NCI-H748 treated with DMSO at 0.1 percent for 48 hours (cell line): ENCODE measurements around the gene CCDC57.

Source experiments
- DNase-seq: peaks from one replicate; lab custom pipeline; 2025; lab: John Stamatoyannopoulos, UW

Gene CCDC57

DNA sequence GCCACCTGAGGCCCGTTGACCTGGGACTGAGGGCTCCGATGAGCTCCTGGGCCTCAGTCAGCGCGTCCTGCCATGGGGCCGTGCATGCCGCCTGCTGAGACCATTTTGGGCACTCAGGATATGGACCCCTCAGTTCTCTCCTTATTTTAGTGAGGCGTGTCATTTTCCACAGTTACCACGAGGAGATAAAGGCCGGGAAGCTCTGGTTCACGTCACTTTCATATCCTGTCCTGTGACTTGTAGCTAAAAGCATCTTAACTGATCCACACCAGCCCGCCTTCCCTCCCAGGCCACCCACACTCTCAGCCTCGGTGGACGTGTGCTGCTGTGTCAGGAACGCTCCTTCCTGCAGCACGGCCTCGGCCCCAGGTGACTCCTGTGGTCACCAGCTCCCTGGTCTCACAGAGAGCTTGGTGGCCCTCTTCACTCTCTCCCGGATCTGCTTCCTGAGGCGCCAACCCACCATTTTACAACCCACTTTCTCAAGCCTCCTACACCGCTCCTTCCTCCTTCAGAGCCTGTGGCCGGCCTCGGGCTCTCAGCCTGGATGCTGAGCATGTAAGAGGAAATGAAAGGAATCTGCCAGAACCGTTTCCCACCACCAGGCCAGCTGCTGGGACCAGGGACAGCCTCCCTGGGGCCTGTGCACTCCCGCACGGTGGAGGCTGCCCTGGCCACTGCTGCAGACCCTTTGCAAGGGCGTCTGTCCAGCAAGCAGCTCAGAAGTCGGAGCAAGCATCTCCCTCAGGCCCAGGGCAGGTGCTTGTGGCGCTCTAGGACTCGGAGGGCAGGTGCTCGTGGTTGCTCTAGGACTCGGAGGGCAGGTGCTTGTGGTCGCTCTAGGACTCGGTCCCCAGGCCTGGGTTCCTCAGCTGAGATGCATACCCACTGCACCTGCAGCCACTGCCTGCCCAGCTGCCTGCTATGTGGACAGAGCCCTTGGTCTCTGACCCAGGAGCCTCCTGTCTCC is 90.7 kb downstream of the CCDC57 start:
- no peak for DNase-seq

GRCh38 chr17:82121246-82121645 is 91.4 kb downstream of the CCDC57 start:
- DNase-seq: no peak

DNA sequence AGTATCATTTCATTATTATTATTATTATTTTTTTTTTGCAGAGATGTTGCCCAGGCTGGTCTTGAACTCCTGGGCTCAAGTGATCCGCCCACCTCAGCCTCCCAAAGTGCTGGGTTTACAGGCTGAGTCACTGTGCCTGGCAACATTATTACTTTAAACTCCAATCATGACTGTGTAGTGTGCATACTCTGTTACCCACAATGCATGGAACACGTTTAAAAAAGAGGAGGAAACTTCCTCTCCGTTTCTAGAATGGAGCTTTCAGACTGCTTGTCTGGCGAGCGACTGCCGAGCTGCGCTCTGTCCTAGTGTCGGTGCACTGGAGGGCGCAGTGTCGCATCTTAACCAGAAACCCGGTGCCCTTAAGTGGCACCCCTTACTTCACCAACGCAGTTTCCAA is 92.5 kb downstream of the CCDC57 start:
- DNase-seq: no peak

DNA sequence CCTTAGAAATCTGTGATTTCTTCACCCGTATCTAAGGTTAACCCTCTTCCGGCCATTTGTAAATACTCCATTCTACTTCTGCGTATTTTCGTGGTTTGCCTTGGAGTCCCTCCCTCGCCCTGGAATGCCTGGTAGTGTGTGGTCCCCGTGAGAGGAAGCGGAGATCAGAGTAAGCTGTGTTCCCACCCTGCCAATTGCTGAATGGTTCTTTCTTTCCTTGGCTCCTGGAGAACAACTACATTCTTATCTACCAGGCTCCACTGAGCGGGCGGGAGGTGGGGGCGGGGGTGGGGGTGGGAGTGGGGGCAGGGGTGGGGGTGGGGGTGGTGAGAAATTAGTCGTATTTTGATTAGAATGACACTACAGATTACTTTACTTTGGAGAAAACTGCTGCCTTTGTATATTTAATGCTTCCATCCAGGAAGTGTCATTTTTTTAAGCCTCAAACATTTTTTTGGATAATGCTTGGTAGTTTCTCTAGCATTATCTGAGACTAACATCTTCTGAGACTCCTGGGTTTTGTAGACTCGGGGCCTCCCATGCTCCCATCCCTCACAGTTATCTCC is 93.7 kb downstream of the CCDC57 start:
- no peak for DNase-seq

DNA sequence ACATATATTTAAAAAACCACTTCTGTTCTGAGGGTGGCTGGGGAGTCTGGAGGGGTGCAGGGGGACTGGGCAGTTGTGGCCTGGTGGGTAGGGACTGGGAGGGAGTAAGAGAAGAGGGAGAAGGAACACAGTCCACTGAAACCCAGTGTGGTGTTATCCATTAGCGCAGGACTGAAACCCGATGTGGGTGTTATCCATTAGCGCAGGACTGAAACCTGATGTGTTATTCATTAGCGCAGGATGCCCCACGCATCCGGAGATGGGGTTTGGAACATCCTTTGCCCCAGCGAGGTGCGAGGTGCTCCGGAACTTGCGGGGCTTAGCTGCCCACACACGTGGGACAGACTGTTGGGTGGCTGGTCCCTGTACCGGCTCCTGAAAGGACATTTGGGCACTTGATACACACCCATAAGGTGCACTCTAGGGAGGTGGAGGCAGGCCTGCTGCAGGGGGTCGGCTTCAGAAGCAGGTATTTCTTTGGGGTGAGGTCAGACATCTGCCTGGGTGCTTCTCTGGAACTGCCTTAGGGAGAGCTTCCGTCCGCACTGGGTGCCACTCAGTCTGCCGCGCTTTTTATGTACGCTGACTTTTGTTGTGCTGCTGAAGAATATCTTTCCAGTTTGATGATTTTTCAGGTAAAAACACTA is 94.4 kb downstream of the CCDC57 start:
- DNase-seq: no peak

- DNase-seq: no peak
Observed at GRCh38 chr17:82117139-82118090, 95.2 kb downstream of the CCDC57 start.

DNA sequence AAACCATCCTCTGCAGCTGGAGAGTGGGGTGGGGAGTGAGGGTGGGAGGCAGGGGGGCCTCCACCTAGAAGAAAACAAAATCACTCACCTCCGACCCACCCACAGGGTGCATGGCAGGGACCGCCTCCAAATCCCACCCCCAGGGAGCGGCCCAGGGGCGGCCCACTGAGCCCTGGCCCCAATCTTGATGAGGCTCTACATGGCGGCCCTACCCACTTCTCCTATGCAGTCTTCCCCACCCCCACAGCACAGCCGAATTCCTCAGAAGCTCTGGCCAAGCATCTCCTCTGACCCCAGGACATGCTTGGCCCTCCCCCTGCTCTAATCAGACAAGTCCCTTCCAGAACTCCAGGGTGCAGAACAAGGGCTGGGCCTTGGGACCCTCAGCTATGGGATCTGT is 96.4 kb downstream of the CCDC57 start:
- no peak for DNase-seq

DNA sequence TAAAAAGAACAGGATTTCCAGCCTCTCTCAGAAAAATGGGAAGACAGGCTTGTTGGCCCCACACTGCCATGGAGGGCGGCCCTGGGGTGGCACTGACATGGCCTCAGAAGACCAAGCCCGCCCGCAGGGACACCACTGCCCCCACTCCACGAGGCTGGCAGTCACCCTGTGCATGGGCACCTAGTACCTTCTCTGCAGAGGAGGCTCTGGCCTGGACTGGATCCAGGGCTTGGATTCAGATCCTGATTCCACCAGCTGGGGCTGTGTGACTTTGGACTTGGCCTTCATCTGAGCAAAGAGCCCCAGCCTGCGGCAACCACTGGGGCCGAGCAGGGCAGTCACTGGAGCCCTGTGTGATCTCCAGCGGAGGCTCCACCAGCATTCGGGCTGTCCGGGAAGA is 97.8 kb downstream of the CCDC57 start:
- DNase-seq: no peak

DNA sequence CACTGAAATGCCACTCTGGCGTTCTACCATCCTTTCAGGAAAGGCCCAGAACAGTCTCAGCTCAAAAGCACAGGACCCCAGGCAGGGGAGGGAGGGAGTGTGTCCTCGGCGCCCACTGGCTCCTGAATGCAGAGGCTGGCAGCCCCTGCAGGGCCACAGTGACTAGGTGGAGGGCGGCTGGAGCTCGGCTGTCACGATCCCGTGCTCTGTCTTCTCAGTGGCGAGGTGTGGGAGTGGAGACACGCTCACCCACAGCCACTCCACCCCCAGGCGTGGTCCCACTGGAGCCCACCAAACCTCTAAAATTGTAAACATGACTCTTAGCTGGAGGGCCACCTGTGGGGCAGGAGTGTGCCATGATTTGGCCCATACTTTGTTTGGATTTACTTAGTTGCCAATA is 98.2 kb downstream of the CCDC57 start:
- DNase-seq: no peak

DNA sequence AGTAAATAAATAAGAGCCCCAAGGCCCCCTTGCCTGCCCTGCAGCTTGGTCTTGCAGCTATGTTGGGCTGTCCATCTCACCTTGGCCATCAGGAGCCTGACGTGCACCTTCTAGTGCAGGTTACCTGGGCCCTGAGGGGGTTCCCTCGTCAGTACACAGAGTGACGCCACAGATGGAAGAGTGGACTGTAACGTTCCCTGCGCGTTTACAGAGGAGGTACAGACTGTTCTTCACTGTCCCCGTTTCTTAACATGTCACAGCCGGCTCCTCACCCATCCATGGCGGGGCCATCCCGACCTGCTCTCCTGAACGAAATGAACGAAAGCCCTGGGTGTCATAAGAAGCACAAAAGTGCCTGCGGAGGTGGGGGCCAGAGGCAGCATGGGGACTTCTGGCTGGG is 98.7 kb downstream of the CCDC57 start:
- DNase-seq: no peak

DNA sequence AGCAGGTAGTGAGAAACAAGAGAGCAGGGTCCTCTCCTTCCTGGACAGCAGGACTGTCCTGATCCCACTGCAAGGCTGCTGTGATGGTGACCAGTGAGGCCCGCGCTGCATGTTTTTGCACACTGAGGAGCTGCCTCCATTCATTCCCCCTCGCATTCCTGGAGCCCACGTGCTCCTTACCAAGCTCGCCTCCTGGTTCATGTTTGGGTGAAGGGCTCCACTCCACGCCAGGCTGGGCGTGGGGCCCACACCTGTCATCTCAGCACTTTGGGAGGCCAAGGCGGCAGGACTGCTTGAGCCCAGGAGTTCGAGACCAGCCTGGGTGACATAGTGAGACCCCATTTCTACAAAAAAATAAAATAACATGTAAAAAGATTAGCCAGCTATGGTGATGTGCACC is 99.2 kb downstream of the CCDC57 start:
- no peak for DNase-seq

DNA sequence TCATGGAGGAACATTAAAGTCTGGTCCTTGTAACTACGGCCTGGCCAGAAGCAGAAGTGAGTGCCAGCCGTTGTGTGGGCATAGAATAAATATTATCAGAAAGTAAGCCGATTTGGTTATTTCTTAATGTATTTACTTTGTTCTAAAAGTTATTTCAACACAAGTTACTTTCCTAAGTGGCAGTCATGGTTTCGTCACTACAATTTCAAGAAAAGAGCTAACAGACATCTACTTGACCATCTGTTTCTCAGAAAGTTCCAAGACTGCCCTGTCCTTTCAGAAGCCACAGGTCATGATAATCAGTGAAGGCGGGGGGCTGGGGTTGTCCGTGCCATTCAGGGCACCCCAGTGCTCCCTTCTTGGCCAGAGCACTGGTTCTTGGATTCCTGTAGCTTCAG is 99.7 kb downstream of the CCDC57 start:
- DNase-seq: no peak

- DNase-seq: no peak
Observed at GRCh38 chr17:82112181-82112913, 100.3 kb downstream of the CCDC57 start.

DNA sequence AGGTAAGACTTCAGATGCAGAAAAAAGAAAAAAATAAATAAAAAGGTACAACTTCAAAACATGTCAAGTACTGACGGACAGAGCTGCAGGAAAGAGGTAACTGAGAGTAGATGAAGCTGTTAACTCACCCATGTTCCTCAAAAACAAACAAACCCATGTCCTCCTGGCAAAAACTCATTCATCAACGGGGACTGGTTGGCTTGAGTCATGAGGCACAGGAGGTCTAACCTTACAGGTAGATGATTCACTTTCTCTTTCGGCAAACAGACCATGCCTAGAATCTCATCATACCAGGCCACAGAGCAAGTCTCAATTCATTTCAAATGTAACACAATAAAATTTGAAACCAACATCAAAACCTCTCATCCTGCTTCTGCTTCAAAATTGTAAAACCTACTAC is 102.3 kb downstream of the CCDC57 start:
- DNase-seq: no peak

DNA sequence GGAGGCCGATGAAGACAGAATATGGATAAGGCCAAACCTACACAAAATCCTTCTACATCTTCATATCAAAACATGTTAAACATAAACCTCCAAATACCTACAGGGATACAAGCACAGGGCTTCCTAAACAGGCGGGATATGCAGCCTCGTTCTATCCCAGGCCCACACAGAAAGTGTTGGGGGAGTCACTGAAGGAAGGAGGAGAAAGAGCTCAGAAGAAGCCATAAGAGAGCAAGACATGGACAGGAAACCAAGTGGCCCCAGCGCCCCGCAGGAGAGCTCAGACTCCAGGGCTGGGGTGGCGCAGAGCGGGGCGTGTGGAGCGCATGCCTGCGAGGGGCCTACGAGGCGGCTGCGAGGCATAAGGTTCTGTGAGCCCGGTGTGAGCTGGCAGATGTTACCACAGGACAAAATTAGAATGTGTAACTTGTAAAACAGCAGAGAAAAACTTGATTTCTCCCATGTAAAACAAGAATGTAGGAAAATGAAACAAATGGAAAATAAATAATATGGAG is 103.6 kb downstream of the CCDC57 start:
- no peak for DNase-seq

DNA sequence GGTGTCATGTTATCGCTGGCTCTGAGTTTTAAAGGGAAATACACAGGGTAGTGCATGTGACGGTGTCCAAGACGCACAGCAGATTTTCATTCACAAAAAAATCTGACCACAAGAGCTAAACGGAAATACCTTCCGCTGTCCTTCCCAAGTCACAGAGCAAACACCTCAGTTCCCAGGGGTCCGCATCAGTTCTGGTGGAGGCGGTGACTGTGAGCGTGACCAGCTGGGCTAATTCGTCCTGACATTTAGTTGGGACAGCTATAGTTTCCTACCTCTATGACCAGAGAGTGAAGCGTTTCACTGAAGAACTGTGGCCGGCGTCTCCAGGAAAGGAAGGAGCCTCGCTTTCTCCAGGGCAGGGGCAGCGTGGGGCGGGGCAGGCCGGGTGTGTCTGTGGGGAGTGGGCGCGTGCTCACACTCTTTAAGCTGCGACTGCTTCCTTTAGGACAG is 104.1 kb downstream of the CCDC57 start:
- no peak for DNase-seq

DNA sequence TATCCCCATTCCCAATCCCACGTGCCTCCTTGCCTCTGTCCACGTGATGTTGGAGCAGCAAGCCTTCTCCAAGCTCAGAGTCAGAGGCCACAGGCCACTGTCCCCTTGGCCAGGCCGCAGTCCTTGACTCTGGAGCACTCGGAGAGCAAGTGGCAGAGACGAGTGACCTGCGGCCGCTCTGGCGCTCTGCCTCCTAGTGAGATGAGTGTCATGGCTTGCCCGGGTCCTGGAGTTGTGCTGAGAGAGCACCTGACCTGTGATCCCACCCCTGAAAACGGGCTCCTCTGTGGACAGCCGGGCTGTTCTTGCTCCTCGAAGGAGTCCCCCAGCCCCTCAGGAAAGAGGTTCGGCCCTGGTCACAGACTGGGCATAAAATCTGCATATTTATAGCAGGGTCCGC is 104.6 kb downstream of the CCDC57 start:
- DNase-seq: no peak

GRCh38 chr17:82107341-82107860 is 105.2 kb downstream of the CCDC57 start:
- no peak for DNase-seq

DNA sequence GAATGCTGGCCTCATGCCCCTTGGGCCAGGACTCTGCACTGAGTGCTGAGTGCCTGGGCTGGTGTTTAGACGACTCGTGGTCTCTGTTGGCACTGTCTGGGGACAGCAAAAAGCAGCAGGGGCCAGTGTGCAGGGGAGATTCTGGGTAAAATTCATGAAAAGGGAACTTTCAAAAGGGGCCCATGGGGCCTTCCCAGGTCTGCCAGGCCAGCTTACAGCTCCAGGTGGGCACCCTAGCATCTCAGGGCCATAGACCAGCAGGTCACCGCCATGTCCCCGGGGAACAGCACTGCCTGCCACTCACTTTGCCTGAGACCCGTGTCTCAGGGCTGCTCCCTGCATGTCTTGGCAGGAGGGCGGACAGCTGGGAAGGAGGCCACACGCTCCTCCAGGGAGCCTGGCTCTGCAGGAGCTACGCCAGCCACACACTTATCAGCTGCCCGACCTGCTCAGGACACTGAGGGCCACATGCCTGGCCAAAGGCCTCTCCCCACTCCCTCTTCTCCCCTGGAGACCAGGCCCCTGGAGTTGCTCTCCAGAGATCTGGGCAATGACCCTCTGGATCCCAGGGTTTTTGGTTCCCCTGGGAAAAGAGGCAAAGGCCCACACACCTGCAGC is 105.8 kb downstream of the CCDC57 start:
- no peak for DNase-seq
